ENCODE data around the gene TACC2.

DNA sequence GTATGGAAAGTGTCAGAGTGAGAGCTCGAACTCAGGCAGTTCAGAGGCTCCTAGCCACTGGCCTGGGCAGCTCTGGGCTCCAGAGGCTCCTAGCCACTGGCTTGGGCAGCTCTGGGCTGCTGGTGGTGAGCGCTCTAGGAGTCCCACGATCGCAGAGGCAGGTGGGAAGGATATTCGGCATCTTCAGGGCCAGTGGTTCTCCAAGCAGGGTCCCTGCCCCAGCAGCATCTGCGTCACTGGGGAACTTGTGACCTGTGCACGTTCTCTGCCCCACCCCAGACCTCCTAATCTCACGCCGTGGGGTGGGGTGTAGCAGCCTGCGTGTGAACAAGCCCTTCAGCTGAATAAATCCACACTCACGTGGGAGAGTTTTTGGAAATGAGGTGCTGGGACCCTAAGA is 256.9 kb downstream of the TACC2 start:
- TF ChIP-seq, protein P1, sequence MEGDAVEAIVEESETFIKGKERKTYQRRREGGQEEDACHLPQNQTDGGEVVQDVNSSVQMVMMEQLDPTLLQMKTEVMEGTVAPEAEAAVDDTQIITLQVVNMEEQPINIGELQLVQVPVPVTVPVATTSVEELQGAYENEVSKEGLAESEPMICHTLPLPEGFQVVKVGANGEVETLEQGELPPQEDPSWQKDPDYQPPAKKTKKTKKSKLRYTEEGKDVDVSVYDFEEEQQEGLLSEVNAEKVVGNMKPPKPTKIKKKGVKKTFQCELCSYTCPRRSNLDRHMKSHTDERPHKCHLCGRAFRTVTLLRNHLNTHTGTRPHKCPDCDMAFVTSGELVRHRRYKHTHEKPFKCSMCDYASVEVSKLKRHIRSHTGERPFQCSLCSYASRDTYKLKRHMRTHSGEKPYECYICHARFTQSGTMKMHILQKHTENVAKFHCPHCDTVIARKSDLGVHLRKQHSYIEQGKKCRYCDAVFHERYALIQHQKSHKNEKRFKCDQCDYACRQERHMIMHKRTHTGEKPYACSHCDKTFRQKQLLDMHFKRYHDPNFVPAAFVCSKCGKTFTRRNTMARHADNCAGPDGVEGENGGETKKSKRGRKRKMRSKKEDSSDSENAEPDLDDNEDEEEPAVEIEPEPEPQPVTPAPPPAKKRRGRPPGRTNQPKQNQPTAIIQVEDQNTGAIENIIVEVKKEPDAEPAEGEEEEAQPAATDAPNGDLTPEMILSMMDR (IDR thresholded peaks at IDR 0.05; ENCODE audit: borderline replicate concordance, extremely low read depth, low read length, poor library complexity, severe bottlenecking): no peak
- TF ChIP-seq EZH2 (IDR thresholded peaks at IDR 0.05; ENCODE audit: borderline replicate concordance, low read depth, low read length, severe bottlenecking): no peak

Measured in DND-41 (cell line).